Left ventricle myocardium superior (tissue), 1 donor: ENCODE results near the gene KRTAP10-5. TPM values are rescaled to one million over a fixed set of nuclear protein-coding genes. Genes with fewer than 3 reads are reported as not detected.
A peak's percentile ranks its signal among the peaks of the same experiment; 100 is the strongest.

ENCODE experiments used
- ATAC-seq: fragments of 200-7000 bp; cut with Tn5 transposase; one replicate; pipeline ENCODE4 v1.9.1; 2020; ENCODE audit warnings: mild to moderate bottlenecking, moderate library complexity
- DNase-seq: peaks from one replicate; pipeline ENCODE4 v3.0.0-alpha.2; 2020
- intact Hi-C: fragments of 100-400 bp; cut with micrococcal nuclease; formaldehyde crosslinking; loops from one replicate; pipeline ENCODE4 v1.11.0; 2022
- total RNA-seq: library from RNA; stranded (reverse); fragmentation: NEBNext Ultra II Directional; extraction: Animal tissue kit (Norgen Biotek cat#: 25700); gene quantifications from one replicate; pipeline ENCODE4 v1.2.1, GENCODE V29; 2021
- donor health status: DM: no; HTN: yes; CAD: no; lungs with severe emphysema.

The KRTAP10-5 gene
- total RNA-seq, 1 donor from 2014 or later, result not detected

DNA sequence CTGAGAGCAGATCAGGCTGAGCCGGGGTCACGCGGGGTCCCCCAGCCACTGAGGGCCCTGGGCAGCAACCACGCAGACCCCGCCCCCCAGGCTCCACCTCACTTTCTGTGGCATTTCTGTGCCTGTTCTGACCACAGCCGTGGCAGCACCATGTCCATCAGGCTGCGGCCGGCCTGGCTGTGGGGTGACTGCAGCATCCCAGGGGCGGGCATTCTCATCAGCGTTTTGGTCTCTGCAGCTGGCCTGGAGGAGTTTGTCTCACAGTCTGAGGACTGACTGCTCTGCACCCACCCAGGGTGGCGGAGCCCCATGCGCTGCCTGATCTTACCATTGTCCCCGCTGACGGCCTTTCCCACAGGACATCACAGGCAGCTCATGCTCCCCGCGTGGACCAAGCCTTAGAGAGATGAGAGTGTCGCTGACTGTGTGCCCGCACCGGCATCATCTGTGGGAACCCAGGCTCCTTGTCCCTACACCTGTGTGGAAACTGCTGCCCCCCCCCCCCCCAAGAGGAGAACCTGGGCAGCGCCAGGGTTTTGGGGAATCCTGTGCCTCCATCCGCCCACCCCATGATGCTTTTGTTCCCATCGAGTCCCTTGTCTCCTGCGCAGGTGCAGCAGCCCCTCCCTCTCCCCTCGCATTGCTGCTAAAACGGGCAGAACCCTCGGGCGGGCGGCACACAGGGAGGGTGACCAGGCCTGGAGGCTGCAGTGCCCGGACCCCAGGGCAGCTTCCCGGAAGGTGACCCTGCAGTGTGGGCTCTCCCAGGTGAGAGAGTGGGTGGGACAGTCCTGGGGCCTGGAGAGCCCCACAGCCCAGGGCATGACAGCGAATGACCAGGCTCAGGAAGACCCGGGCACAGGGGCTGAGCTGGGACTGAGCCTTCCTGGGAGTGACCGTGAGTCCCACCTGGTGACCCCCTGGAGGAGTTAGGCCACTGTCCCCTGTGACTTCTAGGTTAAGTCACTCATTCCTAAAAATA, 42.2 kb downstream of the KRTAP10-5 start:
- intact Hi-C loops, result no loop called here
- no peak for DNase-seq
- no peak for ATAC-seq

DNA sequence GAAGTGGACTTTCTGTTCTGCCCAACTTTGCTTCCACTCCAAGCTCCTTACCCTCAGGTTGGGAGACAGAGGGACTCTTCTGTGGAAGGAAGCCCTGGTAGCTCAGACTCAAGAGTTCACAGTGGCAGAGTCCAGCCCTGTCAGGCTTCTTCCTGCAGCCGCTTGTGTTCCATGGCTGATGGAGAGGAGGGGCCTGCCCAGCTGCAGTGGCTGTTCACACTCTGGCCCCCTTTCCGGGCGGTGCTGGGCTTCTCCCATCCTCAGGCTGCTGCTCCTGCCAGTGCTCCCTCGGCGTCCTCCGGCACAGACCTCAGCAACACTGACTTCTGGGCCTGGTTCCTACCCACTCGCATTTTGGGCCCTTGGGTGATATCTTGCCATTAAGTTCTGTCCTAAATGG, 44.4 kb downstream of the KRTAP10-5 start:
- ATAC-seq (no peak), DNase-seq (no peak)
- intact Hi-C loops, result no loop called here

DNA sequence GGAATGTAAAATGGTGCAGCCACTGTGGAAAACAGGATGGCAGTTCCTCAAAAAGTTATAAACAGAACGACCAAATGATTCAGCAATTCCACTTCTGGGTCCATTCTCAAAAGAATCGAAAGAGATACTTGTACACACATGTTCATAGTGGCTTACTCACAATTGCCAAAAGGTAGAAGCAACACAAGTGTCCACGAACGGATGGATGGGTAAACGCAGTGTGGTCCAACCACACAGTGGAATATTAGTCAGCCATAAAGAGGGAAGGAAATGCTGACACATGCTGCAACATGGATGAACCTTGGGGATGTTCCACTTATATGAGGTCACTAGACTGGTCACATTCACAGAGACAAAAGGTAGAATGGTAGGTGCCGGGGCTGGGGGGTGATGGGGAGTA, 45.7 kb downstream of the KRTAP10-5 start:
- ATAC-seq (no peak), DNase-seq (no peak)
- intact Hi-C loops, result no loop called here

DNA sequence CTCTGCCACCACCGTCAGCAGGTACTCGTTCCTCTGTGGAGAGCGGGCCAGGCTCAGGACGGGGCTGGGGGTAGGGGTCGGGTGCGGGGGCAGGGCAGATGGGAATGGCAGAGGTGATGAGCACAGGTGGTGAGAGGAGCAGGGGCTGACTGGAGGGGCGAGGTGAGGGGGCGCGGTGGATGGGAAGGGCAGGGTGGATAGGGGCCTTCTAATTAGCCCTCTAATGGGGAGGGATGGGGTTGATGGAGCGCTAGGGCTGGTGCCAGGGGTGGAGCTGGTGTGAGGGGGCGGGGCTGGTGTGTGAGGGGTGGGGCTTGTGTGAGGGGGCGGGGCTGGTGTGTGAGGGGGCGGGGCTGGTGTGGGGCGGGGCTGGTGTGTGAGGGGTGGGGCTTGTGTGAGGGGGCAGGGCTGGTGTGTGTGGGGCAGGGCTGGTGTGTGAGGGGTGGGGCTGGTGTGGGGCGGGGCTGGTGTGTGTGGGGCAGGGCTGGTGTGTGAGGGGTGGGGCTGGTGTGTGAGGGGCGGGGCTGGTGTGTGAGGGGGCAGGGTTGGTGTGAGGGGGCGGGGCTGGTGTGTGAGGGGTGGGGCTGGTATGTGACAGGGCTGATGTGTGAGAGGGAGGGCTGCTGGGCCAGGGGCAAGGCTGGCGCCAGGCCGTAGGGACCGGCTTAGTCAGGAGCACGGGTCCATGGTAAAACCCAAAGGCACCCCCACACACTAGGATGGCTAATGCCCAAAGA, 46.3 kb downstream of the KRTAP10-5 start:
- intact Hi-C loops, result no loop called here
- peak; percentile 13 for DNase-seq
- no peak for ATAC-seq

DNA sequence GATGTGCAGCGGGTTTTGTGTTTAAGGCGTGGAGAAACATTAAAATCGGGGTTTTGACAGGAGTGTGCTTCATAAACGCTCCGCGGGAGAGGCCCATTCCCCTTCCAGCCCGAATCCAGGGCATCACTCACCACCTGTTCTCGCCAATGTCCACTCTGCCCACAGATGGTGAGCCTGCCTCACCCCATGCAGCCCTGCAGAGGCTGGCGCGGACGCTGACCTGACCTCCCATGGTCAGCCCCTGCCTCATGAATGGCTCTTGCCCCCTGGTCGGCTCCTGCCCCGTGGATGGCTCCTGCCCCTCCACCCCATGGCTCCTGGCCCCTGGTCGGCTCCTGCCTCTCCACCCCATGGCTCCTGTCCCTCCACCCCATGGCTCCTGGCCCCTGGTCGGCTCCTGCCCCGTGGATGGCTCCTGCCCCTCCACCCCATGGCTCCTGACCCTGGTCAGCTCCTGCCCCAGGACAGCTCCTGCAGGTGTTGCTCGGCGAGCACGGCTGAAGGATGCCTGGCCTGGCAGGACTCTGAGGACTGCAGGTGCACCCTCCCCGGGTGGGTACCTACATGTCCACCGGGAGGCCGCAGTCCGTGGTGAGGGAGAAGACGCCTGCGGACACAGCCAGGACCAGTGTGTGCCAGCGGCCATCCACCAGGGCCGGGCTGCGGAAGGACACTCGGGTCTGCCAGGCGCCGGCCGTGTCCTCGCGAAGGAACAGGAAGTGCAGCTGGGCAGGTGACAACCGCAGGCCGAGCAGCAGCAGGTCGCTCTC, 47.1 kb downstream of the KRTAP10-5 start:
- intact Hi-C loops, result no loop called here
- ATAC-seq (no peak), DNase-seq (peak; percentile 23)

DNA sequence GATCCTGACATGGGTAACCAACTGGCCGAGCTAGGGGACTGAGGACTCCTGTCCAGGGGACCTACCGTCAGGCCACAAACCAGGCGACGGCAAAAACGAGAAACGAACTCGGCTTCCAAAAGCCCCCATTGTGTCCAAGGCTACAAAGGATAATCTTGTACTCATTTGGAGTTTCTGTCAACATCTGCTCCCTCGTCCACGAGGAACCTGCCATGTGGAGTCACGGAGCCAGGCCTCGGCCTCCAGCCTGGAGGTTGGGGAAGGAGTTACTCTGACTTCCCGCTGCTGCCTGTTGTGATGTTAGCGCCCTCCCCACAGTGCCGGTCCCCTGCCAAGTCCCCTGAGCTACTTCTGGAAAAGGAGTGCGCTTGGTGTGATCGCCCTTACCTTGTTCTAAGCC, 47.7 kb downstream of the KRTAP10-5 start:
- ATAC-seq (no peak), DNase-seq (no peak)
- intact Hi-C loops, result no loop called here

DNA sequence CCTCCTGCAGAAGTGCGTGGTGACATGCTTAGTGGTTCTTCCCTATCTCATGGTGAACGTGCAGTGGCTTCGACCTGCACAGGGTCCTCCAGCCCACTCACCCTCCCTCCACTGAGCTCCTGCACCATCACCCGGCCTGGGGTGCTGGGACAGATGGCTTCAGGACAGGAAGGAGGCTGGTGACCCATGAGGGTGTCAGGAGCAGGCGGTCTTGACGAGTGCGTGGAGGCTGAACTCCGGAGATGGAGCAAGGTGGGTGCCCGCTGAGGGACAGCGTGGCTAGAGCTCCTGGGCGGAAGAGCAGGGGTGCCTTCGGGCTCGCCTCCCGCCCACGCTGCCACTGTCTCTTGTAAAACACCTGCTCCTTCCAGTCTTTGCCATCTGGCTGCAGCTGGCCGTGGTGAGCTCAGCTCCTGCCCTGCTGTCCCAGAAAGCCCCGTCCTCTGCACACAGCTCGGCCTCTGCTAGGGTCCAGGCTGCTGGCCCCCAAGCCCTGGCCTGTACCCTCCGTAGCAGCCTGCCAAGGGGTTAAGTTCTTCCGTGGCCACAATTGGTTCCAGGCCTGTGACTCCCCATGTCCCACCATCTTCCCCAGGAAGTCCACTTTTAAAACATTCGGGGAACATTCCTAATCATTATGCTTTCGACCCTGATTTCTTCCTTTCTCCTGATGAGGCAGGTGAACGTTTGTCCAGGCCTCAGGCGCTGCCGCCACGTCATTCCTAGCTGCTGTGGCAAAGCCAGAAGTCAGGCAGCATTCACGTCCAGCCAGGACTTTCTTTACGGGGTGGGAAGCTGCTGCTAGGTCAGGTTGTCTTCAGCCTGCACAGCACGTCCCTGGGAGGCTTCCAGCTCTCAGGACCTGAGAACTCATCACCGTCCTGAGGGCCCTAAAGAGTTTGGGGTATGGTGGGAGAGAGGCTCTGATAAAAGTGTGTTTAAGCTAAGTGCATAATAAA, 48.5 kb downstream of the KRTAP10-5 start:
- intact Hi-C loops, result no loop called here
- DNase-seq (peak; percentile 13), ATAC-seq (no peak)

DNA sequence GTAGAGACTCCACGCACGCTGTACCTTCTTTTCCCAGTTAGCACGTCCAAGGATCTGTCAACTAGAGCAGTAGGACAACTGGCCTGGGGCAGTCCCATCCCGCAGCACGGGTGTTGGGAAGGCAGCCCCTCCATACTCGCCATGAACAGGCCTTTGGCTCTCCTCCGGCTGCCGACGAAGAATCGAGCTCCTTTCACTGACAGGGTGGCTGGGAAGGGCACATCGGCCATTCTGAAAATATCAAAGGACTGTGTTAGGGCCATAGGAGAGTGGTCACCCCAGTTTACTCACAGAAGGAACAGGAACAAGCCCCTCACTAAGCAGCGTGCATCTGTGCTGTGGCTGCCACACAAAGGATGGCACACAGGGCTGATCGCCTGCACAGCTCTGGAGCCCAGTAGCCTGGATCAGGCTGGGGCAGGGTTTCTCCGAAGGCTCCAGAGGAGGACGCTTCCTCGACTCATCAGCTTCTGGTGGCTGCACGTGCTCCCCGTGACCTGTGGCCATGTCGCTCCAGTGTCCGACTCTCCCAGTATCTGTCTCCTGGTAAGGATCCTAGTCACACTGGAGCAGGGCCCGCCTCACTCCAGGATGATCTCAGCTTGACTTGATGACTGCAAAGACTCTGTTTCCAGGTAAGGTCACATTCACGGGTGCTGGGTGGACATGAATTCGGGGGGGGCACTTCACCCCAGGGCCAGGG, 49.4 kb downstream of the KRTAP10-5 start:
- DNase-seq, result peak; percentile 13
- no peak for ATAC-seq
- intact Hi-C loops, result no loop called here

DNA sequence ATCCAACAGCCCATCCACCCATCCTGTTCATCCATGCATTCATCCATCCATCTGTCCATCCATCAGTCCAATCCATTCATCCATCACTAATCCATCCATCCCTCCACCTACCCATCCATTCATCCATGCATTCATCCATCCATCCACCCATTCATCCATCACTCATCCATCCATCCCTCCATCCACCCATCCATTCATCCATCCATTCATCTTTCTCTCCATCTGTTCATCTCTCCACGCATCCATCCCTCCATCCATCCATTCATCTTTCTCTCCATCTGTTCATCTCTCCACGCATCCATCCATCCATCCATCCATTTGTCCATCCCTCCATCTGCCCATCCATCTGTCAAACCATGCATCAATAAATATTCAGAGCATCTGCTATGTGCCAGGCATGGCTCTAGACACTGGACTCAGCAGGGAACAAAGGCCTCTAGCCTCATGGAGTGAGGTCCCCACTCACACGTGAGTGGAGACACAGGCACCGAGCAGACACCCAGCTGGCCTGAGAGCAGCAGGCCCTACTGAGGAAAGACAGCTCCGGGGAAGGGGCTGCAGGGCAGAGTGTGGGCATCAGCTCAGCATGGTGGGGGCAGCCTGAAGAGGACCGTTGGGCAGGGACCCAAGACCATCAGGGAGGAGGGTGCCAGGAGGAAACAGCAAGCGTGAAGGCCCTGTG, 50.0 kb downstream of the KRTAP10-5 start:
- no peak for ATAC-seq
- intact Hi-C loops, result no loop called here

DNA sequence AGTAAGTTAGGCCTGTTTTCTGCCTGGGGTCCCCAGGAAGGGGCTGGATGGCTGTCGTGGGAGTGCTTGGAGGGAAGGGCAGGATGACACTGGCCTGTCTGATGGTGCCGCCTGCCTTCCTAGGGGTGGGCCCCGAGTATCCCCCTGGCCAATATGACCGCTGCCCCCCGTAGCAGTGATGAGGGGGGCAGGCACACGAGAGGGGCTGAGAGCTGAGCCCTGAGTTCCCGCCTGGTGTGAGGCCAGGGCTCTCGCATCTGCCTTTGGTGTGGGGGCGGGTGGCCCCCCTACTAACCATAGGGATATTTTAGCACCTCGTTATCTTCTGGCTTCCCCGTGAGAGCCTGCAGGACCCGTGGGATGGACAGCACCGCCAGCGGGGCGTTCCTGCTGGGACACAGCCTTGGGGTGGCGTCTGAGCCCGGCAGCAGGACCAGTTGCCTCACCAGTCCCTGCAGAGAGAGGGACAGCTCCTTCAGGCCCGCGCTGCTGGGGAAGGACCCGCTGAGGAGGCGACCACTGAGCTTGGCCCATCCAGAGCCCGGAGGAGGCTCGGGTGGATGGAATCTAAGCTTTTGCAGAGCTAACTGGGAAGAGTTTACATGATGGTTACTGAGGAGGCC, 50.8 kb downstream of the KRTAP10-5 start:
- peak; percentile 12 for DNase-seq
- intact Hi-C loops, result no loop called here
- no peak for ATAC-seq

More for the DNA sequence above, 50.0 kb downstream of the KRTAP10-5 start:
- peak; percentile 11 for DNase-seq

Other genes starting within 250 kb of the KRTAP10-5 start
- 14.9 TPM for gene CFAP410, start 241.2 kb downstream of the KRTAP10-5 start, total RNA-seq
- 1.5 TPM for gene TRPM2, start 227.0 kb downstream of the KRTAP10-5 start, total RNA-seq
- 2.1 TPM for gene LRRC3, start 125.1 kb downstream of the KRTAP10-5 start, total RNA-seq
- gene KRTAP10-1, start 40.4 kb downstream of the KRTAP10-5 start, total RNA-seq, result not detected
- not detected for gene KRTAP10-2, start 29.1 kb downstream of the KRTAP10-5 start, total RNA-seq
- not detected for gene KRTAP10-3, start 21.8 kb downstream of the KRTAP10-5 start, total RNA-seq
- gene KRTAP10-4, start 6.9 kb downstream of the KRTAP10-5 start, total RNA-seq, result not detected
- not detected for gene KRTAP10-6, start 11.9 kb upstream of the KRTAP10-5 start, total RNA-seq
- gene KRTAP10-7, start 20.0 kb upstream of the KRTAP10-5 start, total RNA-seq, result not detected
- not detected for gene KRTAP10-8, start 31.5 kb upstream of the KRTAP10-5 start, total RNA-seq
- gene KRTAP10-9, start 46.5 kb upstream of the KRTAP10-5 start, total RNA-seq, result not detected
- gene KRTAP10-10, start 56.8 kb upstream of the KRTAP10-5 start, total RNA-seq, result not detected
- gene KRTAP10-11, start 65.8 kb upstream of the KRTAP10-5 start, total RNA-seq, result not detected
- gene KRTAP12-4, start 74.1 kb upstream of the KRTAP10-5 start, total RNA-seq, result not detected
- not detected for gene KRTAP12-3, start 77.3 kb upstream of the KRTAP10-5 start, total RNA-seq
- gene KRTAP12-2, start 86.3 kb upstream of the KRTAP10-5 start, total RNA-seq, result not detected
- gene KRTAP12-1, start 101.6 kb upstream of the KRTAP10-5 start, total RNA-seq, result not detected
- not detected for gene KRTAP10-12, start 116.6 kb upstream of the KRTAP10-5 start, total RNA-seq
- gene TSPEAR, start 131.0 kb upstream of the KRTAP10-5 start, total RNA-seq, result 2.7 TPM
- 70.0 TPM for gene UBE2G2, start 221.2 kb upstream of the KRTAP10-5 start, total RNA-seq
- 72.2 TPM for gene SUMO3, start 237.5 kb upstream of the KRTAP10-5 start, total RNA-seq